Endometrium (tissue), 2 donors: Measurements from ENCODE around the gene GPR39.

Source experiments
- FAIRE-seq: peaks from 2 replicates; lab custom pipeline; 2012; peaks lifted over from hg19 to GRCh38; lab: Jason Lieb, UNC
- donor health status: control.
- donor health status: control.

Gene GPR39

GRCh38 chr2:132605236-132606180, 188.9 kb downstream of the GPR39 start:
- FAIRE-seq: no peak

GRCh38 chr2:132606649-132607048, 190.0 kb downstream of the GPR39 start:
- no peak for FAIRE-seq

- FAIRE-seq: no peak
These were observed 191.0 kb downstream of the GPR39 start for GRCh38 chr2:132607426-132608090.

- FAIRE-seq: no peak
These were observed 191.7 kb downstream of the GPR39 start for GRCh38 chr2:132608311-132608710.

- no peak for FAIRE-seq
These were observed 192.7 kb downstream of the GPR39 start for GRCh38 chr2:132609101-132609890.

- FAIRE-seq: no peak
These were observed 195.1 kb downstream of the GPR39 start for GRCh38 chr2:132611719-132612118.

GRCh38 chr2:132615329-132616085, 198.9 kb downstream of the GPR39 start:
- FAIRE-seq: no peak

GRCh38 chr2:132617989-132618388, 201.4 kb downstream of the GPR39 start:
- no peak for FAIRE-seq

GRCh38 chr2:132618734-132619133, 202.1 kb downstream of the GPR39 start:
- no peak for FAIRE-seq

- FAIRE-seq: no peak
These were observed 203.5 kb downstream of the GPR39 start for GRCh38 chr2:132620115-132620514.

GRCh38 chr2:132621131-132621875, 204.7 kb downstream of the GPR39 start:
- no peak for FAIRE-seq

GRCh38 chr2:132623096-132623839, 206.7 kb downstream of the GPR39 start:
- no peak for FAIRE-seq

- no peak for FAIRE-seq
These were observed 210.9 kb downstream of the GPR39 start for GRCh38 chr2:132627536-132627935.

- FAIRE-seq: no peak
These were observed 215.5 kb downstream of the GPR39 start for GRCh38 chr2:132632000-132632649.

GRCh38 chr2:132633635-132634034, 217.0 kb downstream of the GPR39 start:
- no peak for FAIRE-seq

- no peak for FAIRE-seq
These were observed 219.7 kb downstream of the GPR39 start for GRCh38 chr2:132636346-132636745.

GRCh38 chr2:132638313-132639040, 221.9 kb downstream of the GPR39 start:
- no peak for FAIRE-seq

GRCh38 chr2:132640116-132640515, 223.5 kb downstream of the GPR39 start:
- FAIRE-seq: no peak

- FAIRE-seq: no peak
These were observed 225.2 kb downstream of the GPR39 start for GRCh38 chr2:132641819-132642218.
